HG02571 (cell line): Measurements from ENCODE around the gene MESD.

ENCODE experiments used
- ATAC-seq: cut with Tn5 transposase; IDR thresholded peaks from one replicate; pipeline ENCODE4 v1.9.1; 2021; ENCODE audit warnings: mild to moderate bottlenecking, moderate library complexity; ENCODE audit not compliant: unreplicated experiment

The MESD gene

DNA sequence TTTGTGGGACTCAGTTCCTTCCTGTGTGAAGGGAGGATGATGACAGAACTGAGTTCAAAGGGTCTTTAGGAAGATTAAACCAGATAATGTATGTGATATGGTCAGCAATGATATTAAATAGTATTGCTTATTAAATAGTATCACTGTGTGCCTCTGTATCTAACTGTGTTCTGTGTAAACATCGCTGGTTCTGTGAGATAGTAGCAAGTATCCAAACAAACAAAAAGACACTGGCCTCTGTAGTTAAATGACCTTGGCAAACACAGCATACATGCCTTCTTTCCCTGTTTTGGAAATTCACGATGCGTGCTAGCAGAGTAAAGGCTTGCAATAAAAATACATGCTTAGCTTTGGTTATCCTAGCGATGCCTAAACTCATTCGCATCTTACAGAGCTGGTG lies 76.1 kb downstream of the MESD start:
- ATAC-seq, result no peak

DNA sequence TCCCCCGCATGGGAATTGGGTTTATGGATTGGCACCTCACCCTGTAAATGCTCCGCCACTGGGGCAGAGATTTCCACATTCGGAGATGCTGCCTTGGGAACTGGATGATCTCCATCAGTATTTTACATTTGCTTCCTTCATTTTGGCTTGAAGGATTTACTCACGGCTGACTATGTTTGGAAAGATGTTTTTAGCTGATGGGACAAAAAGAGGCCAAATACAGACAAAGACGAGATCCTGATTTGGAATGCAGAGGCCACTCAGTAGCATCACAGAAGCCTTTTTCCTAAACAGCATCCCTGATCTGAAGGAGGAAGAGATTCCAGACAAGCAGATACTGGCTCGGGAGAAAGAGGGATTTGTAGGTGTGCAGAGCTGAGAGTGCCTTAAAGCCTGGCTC lies 76.9 kb downstream of the MESD start:
- no peak for ATAC-seq

DNA sequence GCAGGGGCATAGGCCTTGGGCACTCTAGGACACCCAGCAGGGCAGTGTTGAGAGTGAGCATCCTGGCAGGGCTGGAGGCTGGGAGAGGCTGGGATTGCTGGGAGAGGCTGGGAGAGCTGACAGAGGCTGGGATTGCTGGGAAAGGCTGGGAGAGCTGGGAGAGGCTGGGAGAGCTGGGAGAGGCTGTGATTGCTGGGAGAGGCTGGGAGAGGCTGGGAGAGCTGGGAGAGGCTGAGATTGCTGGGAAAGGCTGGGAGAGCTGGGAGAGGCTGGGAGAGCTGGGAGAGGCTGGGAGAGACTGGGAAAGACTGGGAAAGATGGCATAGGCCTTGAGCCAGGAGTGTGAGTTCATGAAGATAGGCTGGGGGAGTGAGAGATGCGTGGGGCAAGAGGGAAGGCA lies 77.8 kb downstream of the MESD start:
- ATAC-seq, result no peak

DNA sequence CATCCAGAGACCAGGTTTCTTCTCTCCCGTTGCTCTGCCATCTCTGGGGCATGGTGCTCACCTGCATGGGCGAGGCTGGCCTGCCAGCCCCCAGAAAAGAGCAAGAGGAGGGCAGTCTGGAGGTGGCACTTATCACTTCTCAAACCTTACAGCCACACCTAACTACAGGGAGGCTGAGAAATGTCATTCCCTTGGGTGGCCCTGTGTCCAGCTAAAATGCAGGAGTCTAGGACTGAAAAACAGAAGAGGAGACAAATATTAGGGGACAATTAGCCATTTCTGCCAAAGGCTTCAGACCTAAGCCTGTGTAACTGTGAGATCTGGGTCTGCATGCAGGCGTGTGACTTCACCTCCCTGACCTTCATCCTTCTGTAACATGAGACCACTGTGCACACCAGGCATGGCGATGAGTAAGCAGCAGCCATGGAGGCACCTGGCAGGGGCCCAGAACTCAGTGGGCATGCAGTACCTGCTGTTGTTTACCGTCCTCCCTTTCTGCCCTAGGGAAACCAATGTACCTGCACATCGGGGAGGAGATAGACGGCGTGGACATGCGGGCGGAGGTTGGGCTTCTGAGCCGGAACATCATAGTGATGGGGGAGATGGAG lies 83.4 kb downstream of the MESD start:
- ATAC-seq, result no peak

DNA sequence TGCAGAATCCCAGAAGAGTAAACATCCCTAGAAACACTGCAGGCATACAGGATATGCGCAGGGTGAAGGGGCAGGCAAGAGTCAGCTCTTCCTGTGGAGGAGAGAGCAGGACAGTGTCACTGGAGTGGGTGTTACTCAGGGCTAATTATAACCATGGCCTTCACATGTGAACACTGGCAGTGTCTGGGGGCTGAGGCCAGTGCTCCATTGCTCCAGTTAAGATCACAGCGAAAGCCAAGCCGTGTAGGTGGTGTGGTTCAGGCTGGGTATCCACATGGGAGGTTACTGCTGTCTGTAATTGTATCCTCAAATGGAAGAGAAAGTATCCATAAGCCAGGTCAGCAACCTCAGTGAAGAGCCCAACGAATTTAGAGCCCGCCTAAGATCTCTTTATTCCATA lies 84.6 kb downstream of the MESD start:
- no peak for ATAC-seq

DNA sequence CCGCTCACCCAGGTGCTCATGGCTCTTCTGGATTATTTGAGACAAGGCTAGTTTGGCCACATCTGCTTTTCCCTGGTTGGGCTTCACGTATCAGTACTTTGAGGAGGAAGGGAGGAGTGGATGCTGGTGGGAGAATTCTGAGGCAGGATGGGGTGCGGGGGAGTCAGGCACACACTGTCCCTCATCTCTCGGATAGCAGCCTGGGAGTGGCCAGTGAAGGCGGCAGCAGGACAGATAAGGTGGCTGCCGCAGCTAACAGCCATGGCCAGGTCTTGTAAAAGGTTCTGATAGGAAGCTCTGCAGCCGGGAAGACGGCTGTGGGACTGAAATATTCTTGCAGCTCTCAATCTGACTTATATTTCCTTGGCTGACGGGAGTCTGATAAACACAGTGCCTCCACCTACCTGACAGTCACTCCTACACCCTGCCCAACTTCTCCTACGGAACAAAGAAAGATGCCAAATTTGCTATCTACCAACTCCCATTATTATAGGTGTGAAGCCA lies 87.3 kb downstream of the MESD start:
- no peak for ATAC-seq

DNA sequence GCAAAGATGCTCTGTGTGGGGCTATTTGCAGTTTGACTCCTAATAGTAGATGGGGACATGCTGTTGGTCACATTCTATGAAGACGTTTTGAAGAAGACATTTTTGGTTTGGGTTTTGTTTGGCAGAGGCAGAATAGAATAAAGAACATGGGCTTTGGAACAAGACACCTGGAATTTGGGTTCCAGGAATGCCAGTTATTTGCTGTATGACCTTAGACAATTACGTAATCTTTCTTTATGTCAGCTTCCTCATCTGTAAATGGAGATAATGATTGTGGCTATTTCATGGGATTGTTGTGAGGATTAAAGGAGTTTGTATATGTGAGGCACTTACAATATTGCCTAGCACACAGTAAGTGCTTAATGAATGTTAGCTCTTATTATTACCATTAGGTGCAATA lies 91.6 kb downstream of the MESD start:
- no peak for ATAC-seq
